ENCODE measurements around the gene UBA1.

The UBA1 gene

GRCh38 chrX:47214435-47215077, 20.9 kb downstream of the UBA1 start:
- no peak for DNase-seq

- DNase-seq = no peak
Observed at GRCh38 chrX:47215291-47215900, 21.8 kb downstream of the UBA1 start.

GRCh38 chrX:47216393-47216925, 22.8 kb downstream of the UBA1 start:
- DNase-seq = no peak

- peak; percentile 62 for DNase-seq
Observed at GRCh38 chrX:47217121-47217851, 23.7 kb downstream of the UBA1 start.

GRCh38 chrX:47217852-47218279, 24.2 kb downstream of the UBA1 start:
- DNase-seq = peak; percentile 97

GRCh38 chrX:47218280-47218919, 24.8 kb downstream of the UBA1 start, which contains the start of gene CDK16:
TSS of gene CDK16 (plus strand) at chrX:47218681. CDS start at chrX:47223558, 4,877 bp downstream.
- DNase-seq = peak; percentile 81

GRCh38 chrX:47218920-47219815, 25.5 kb downstream of the UBA1 start:
- peak; percentile 57 for DNase-seq

GRCh38 chrX:47221756-47222155, 28.1 kb downstream of the UBA1 start:
- no peak for DNase-seq

GRCh38 chrX:47222751-47223350, 29.2 kb downstream of the UBA1 start:
- no peak for DNase-seq

- DNase-seq = no peak
Observed at GRCh38 chrX:47223476-47224250, 30.0 kb downstream of the UBA1 start.

- DNase-seq = no peak
Observed at GRCh38 chrX:47224266-47224895, 30.8 kb downstream of the UBA1 start.

- no peak for DNase-seq
Observed at GRCh38 chrX:47224896-47225290, 31.3 kb downstream of the UBA1 start.

GRCh38 chrX:47226071-47226470, 32.4 kb downstream of the UBA1 start:
- no peak for DNase-seq

GRCh38 chrX:47226531-47227333, 33.1 kb downstream of the UBA1 start:
- no peak for DNase-seq

GRCh38 chrX:47227334-47227583, 33.6 kb downstream of the UBA1 start:
- no peak for DNase-seq

- no peak for DNase-seq
Observed at GRCh38 chrX:47228550-47229270, 35.1 kb downstream of the UBA1 start.

GRCh38 chrX:47229427-47229826, 35.8 kb downstream of the UBA1 start:
- DNase-seq = no peak

GRCh38 chrX:47230136-47230868, 36.7 kb downstream of the UBA1 start:
- no peak for DNase-seq
